Sciatic nerve (tissue), 2 donors: Measurements from ENCODE around the gene ABLIM2. TPM values are rescaled to one million over a fixed set of nuclear protein-coding genes. Genes with fewer than 3 reads are reported as not detected.

Source experiments
- ATAC-seq: fragments of 200-7000 bp; cut with Tn5 transposase; one replicate; pipeline ENCODE4 v1.9.1; 2020; ENCODE audit warnings: mild to moderate bottlenecking, moderate library complexity
- DNase-seq: peaks from one replicate; pipeline ENCODE4 v3.0.0-alpha.2; 2020; ENCODE audit warnings: low spot score
- intact Hi-C: fragments of 100-400 bp; cut with DNase I; formaldehyde crosslinking; loops from one replicate; pipeline ENCODE4 v1.14.2; 2022
- total RNA-seq: library from RNA; stranded (reverse); fragmentation: NEBNext Ultra II Directional; extraction: Animal tissue kit (Norgen Biotek cat#: 25700); gene quantifications from one replicate; pipeline ENCODE4 v1.2.1, GENCODE V29; 2021
- donor health status: DM: no; HTN: no; CAD: no.
- donor health status: DM: no; HTN: no; CAD: no.

ABLIM2 gene
- 44.4 TPM for total RNA-seq

GRCh38 chr4:8158710-8159536 is at the start of gene ABLIM2:
TSS of gene ABLIM2 (minus strand) at chr4:8158813. CDS start at chr4:8158689, 124 bp downstream.
- peak; percentile 98 for ATAC-seq
- peak; percentile 98 for DNase-seq
- intact Hi-C loops = no loop called here

GRCh38 chr4:8207314-8207713 is 48.7 kb upstream of the ABLIM2 start:
- DNase-seq = no peak
- no peak for ATAC-seq
- intact Hi-C loops = no loop called here

- intact Hi-C loops = no loop called here
- DNase-seq (no peak), ATAC-seq (no peak)
Measured at GRCh38 chr4:8205749-8206611, 47.4 kb upstream of the ABLIM2 start.

GRCh38 chr4:8205241-8205707 is 46.7 kb upstream of the ABLIM2 start:
- no peak for DNase-seq
- no peak for ATAC-seq
- intact Hi-C loops = no loop called here

- ATAC-seq (no peak), DNase-seq (no peak)
- intact Hi-C loops = no loop called here
Measured at GRCh38 chr4:8204576-8205227, 46.1 kb upstream of the ABLIM2 start.

GRCh38 chr4:8203817-8204216 is 45.2 kb upstream of the ABLIM2 start:
- intact Hi-C loops = no loop called here
- DNase-seq (no peak), ATAC-seq (no peak)

GRCh38 chr4:8203052-8203401 is 44.4 kb upstream of the ABLIM2 start:
- intact Hi-C loops = no loop called here
- ATAC-seq = no peak

GRCh38 chr4:8202108-8203051 is 43.8 kb upstream of the ABLIM2 start:
- ATAC-seq (no peak), DNase-seq (no peak)
- intact Hi-C loops = no loop called here

More at GRCh38 chr4:8203052-8203401, 44.4 kb upstream of the ABLIM2 start:
- no peak for DNase-seq

- ATAC-seq (no peak), DNase-seq (no peak)
- intact Hi-C loops = no loop called here
Measured at GRCh38 chr4:8201321-8201781, 42.7 kb upstream of the ABLIM2 start.

- ATAC-seq = peak; percentile 56
- no peak for DNase-seq
- intact Hi-C loops = no loop called here
Measured at GRCh38 chr4:8200302-8200975, 41.8 kb upstream of the ABLIM2 start.

GRCh38 chr4:8199594-8200301 is 41.1 kb upstream of the ABLIM2 start:
- intact Hi-C loops = no loop called here
- peak; percentile 16 for ATAC-seq

GRCh38 chr4:8198906-8199593 is 40.4 kb upstream of the ABLIM2 start, which contains the start of gene SH3TC1:
TSS of gene SH3TC1 (plus strand) at chr4:8199290. CDS start at chr4:8205195, 5,905 bp downstream.
- peak; percentile 88 for DNase-seq
- intact Hi-C loops = no loop called here
- ATAC-seq = peak; percentile 91

More at GRCh38 chr4:8199594-8200301, 41.1 kb upstream of the ABLIM2 start:
- no peak for DNase-seq

- intact Hi-C loops = no loop called here
- DNase-seq = no peak
- ATAC-seq = peak; percentile 1
Measured at GRCh38 chr4:8198206-8198905, 39.7 kb upstream of the ABLIM2 start.

GRCh38 chr4:8197521-8197920 is 38.9 kb upstream of the ABLIM2 start:
- DNase-seq = no peak
- intact Hi-C loops = no loop called here
- no peak for ATAC-seq

GRCh38 chr4:8195841-8196458 is 37.3 kb upstream of the ABLIM2 start:
- DNase-seq (no peak), ATAC-seq (no peak)
- intact Hi-C loops = no loop called here
